ENCODE data around the gene APBA2.

GRCh38 chr15:28861031-28861534 lies 24.7 kb upstream of the APBA2 start:
- no peak for TF ChIP-seq EMX1 (CRISPR knock-in tag; IDR thresholded peaks at IDR 0.05)
- TF ChIP-seq, protein P1, sequence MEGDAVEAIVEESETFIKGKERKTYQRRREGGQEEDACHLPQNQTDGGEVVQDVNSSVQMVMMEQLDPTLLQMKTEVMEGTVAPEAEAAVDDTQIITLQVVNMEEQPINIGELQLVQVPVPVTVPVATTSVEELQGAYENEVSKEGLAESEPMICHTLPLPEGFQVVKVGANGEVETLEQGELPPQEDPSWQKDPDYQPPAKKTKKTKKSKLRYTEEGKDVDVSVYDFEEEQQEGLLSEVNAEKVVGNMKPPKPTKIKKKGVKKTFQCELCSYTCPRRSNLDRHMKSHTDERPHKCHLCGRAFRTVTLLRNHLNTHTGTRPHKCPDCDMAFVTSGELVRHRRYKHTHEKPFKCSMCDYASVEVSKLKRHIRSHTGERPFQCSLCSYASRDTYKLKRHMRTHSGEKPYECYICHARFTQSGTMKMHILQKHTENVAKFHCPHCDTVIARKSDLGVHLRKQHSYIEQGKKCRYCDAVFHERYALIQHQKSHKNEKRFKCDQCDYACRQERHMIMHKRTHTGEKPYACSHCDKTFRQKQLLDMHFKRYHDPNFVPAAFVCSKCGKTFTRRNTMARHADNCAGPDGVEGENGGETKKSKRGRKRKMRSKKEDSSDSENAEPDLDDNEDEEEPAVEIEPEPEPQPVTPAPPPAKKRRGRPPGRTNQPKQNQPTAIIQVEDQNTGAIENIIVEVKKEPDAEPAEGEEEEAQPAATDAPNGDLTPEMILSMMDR (IDR thresholded peaks at IDR 0.05), result no peak
